ENCODE results near the gene PGAM2.
A peak's percentile ranks its signal among the peaks of the same experiment; 100 is the strongest.
"Not testable (repeated sequence)": the region's sequence is repeated elsewhere in the genome, so short reads cannot be mapped to it uniquely, and the experiment has no call there.

The PGAM2 gene

GRCh38 chr7:44052771-44053365 is 12.5 kb downstream of the PGAM2 start:
- DNase-seq: no peak

GRCh38 chr7:44051611-44052220 is 13.7 kb downstream of the PGAM2 start:
- DNase-seq: no peak

- DNase-seq: no peak
Observed at GRCh38 chr7:44050915-44051560, 14.3 kb downstream of the PGAM2 start.

GRCh38 chr7:44050121-44050914 is 15.0 kb downstream of the PGAM2 start:
- no peak for DNase-seq

- DNase-seq: no peak
Observed at GRCh38 chr7:44048031-44048795, 17.2 kb downstream of the PGAM2 start.

- DNase-seq: no peak
Observed at GRCh38 chr7:44046321-44047061, 18.9 kb downstream of the PGAM2 start.

- no peak for DNase-seq
Observed at GRCh38 chr7:44045226-44046014, 19.9 kb downstream of the PGAM2 start.

GRCh38 chr7:44044315-44045225 is 20.8 kb downstream of the PGAM2 start, which contains the start of gene DBNL:
Gene DBNL (plus strand): TSS chr7:44044702. CDS start chr7:44044738, 36 bp downstream.
- peak; percentile 75 to 98 (median 92) for DNase-seq

GRCh38 chr7:44043902-44044301 is 21.5 kb downstream of the PGAM2 start:
- DNase-seq: no peak

- no peak for DNase-seq
Observed at GRCh38 chr7:44042221-44042620, 23.1 kb downstream of the PGAM2 start.

GRCh38 chr7:44040493-44040891 is 24.9 kb downstream of the PGAM2 start:
- peak in 5 of 58 donors; percentile 10 to 26 (median 17) for DNase-seq

- DNase-seq: not testable (repeated sequence)
Observed at GRCh38 chr7:44039800-44040492, 25.4 kb downstream of the PGAM2 start.

- DNase-seq: peak in 55 of 58 donors; percentile 15 to 90 (median 80)
Observed at GRCh38 chr7:44038961-44039558, 26.3 kb downstream of the PGAM2 start.

- not testable (repeated sequence) for DNase-seq
Observed at GRCh38 chr7:44038553-44038952, 26.8 kb downstream of the PGAM2 start.

- DNase-seq: not testable (repeated sequence)
Observed at GRCh38 chr7:44037951-44038350, 27.4 kb downstream of the PGAM2 start.

- not testable (repeated sequence) for DNase-seq
Observed at GRCh38 chr7:44036364-44036763, 29.0 kb downstream of the PGAM2 start.

Measured in anterior cingulate cortex (tissue), 58 donors.